GM19468 (cell line): ENCODE results near the gene NABP2.
A peak's percentile ranks its signal among the peaks of the same experiment; 100 is the strongest.

ENCODE experiments used
- ATAC-seq: cut with Tn5 transposase; IDR thresholded peaks from one replicate; pipeline ENCODE4 v1.9.1; 2021; ENCODE audit warnings: mild to moderate bottlenecking, moderate library complexity, moderate number of reproducible peaks; ENCODE audit not compliant: unreplicated experiment; ENCODE audit errors: extremely low read depth

The NABP2 gene

DNA sequence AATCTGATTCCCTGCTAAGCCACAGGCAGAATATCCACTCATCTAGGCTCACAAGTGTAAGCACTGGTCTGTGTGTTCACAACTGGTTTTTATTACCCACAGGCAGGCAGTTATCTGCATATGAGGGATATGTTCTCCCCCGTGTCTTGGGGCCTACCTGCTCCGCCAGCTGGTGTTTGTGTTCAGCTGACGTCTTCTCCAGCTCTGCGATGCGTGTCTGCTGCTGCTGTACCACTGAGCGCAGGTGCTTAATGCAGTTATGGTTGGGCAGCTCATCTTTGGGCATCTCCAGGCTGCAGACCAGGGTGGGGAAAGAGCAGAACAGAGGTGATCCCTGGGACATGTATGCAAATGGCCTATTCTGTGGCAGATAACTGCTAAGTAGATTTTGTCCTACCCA is 16.1 kb upstream of the NABP2 start:
- no peak for ATAC-seq

- ATAC-seq: no peak
Measured at GRCh38 chr12:56212361-56212760, 11.8 kb upstream of the NABP2 start.

DNA sequence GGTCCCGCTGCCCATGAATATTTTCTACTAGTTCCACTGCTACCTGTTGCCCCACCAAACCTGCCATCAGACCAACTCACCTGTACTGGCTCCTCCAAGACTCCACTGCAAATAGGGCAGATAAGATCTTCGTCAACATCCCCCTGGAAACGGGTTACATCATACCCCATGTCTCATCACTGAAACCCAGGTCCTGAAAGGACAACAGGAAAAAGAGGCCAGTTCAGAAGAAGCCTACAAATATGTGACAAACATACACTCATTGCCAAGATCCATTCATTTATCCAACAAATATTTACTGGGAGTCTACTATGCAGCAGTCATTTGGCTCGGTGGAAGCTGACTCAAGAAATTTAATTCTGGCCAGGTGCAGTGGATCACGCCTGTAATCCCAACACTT is 10.3 kb upstream of the NABP2 start:
- no peak for ATAC-seq

- ATAC-seq: no peak
Measured at GRCh38 chr12:56216461-56216860, 7.7 kb upstream of the NABP2 start.

GRCh38 chr12:56219840-56220239 is 4.3 kb upstream of the NABP2 start:
- ATAC-seq: no peak

DNA sequence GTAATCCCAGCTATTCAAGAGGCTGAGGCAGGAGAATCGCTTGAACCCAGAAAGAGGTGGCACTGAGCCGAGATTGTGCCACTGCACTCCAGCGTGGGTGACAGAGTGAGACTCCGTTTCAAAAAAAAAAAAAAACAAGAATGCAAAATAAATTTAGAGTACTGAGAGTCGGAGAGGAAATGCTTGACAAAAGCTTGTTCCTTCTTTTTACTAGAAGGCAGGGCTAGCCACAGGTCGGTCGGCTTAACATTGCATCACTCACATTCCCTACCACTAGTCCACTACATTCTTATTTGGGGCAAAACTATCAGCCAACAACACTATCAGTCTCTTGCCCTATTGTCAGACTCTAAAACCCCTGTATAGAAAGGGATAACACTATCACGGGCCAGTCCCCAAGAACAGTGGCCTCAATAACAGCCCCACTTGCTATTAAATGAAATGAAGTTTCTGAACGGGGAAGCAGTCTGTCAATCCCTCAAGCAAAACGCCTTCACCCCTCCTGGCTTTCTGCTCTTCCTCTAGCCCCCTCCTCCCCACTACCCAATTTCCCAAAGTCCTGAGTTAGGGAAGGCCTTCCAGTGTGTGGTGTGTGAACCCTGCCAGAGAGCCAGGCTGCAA is 3.4 kb upstream of the NABP2 start:
- ATAC-seq: no peak

DNA sequence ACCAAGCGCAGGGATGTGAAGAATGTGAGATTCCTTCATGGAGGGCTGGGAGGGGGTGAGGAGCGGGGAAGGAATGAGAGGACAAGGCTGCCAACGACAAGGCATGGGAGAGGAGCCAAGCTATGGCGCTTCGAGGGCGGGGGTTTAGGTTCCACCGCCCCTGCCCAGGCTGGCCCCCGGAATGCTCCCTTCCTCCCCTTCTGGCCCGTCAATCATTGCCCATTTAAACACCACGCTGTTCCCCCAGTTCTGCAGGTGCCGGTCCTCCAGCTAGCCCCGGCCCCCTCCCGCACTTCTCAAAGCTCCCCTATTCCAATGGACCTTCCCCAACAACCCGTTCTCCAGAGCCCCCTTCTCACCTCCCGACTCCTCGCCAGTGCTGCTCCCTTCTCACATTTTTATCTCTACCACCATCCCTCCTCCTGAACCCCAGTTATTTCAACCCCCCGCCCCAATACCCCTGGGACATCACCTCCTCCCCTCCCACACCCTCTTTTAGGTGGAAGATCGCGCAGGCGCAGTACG is 2.8 kb upstream of the NABP2 start:
- ATAC-seq: no peak

GRCh38 chr12:56221757-56222530 is 2.2 kb upstream of the NABP2 start, which contains the start of gene RNF41:
Gene RNF41 (minus strand): TSS chr12:56221922. CDS start chr12:56214047, 7,875 bp downstream.
- peak; percentile 69 for ATAC-seq

- ATAC-seq: no peak
Measured at GRCh38 chr12:56222531-56222895, 1.6 kb upstream of the NABP2 start.

- no peak for ATAC-seq
Measured at GRCh38 chr12:56223571-56224101, 506 bp upstream of the NABP2 start.

- ATAC-seq: no peak
Measured at GRCh38 chr12:56224954-56225353, 812 bp downstream of the NABP2 start.

DNA sequence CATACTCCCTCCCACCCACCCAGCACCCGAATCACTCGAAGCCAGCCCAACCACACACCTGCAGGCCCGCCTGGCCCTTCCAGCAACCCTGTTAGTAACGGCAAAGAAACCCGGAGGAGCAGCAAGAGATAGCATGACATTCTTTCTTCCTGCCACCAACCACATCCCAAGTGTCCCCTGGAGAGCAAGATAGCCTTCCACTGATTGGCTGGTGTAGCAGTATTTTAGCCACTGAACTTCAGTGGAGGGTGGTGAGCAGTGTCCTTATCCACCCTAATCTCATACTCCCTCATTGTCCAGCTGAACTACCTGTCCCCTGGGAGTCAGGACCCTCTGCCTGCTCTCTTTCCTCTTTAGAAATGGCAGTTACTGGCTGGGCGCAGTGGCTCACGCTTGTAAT is 4.9 kb downstream of the NABP2 start:
- no peak for ATAC-seq

GRCh38 chr12:56229916-56230431 is 5.8 kb downstream of the NABP2 start, which contains the start of gene SLC39A5:
Gene SLC39A5 (plus strand): TSS chr12:56230051. CDS start chr12:56231275, 1,224 bp downstream.
- no peak for ATAC-seq

- no peak for ATAC-seq
Measured at GRCh38 chr12:56230432-56231183, 6.5 kb downstream of the NABP2 start.

- no peak for ATAC-seq
Measured at GRCh38 chr12:56231184-56231582, 7.0 kb downstream of the NABP2 start.

DNA sequence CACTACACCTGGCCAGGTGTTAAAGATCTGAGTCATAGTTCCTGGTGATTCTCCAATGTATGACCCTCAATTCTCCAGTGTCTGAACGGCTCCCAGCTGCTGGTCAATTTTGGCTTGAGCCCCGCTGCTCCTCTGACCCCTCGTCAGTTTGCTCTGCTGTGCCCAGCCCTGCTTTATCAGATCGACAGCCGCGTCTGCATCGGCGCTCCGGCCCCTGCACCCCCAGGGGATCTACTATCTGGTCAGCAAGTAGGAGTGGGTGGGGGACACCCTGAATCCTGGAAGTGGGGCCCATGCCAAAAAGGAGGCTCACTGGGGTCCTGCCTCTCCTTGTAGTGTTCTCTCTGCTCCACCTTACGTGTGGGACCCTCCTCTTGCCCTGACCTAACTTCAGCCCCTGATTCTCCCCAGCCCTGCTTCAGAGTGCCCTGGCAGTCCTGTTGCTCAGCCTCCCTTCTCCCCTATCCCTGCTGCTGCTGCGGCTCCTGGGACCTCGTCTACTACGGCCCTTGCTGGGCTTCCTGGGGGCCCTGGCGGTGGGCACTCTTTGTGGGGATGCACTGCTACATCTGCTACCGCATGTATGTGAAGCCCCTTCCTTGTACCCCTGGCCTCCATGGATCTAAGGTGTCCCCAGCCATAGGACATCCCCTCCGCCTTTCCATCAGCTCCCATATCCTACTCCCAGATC is 10.7 kb downstream of the NABP2 start:
- no peak for ATAC-seq

DNA sequence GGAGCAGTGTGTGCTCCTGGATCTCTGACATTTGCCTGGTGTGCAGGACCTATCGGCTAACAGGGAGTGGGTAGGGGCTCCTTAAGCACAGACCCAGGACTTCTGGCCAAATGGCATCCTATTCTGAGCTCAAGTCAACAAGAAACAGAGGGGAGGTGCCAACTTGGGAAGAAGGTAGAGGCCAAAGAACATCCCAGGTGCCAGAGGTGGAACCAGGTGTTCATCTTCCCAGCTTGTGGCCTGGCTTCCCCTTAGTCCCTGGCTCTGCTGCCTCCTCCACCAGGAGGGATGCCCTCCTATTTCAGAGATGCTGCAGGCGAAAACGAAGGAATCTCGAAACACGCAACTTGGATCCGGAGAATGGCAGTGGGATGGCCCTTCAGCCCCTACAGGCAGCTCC is 11.9 kb downstream of the NABP2 start:
- no peak for ATAC-seq

DNA sequence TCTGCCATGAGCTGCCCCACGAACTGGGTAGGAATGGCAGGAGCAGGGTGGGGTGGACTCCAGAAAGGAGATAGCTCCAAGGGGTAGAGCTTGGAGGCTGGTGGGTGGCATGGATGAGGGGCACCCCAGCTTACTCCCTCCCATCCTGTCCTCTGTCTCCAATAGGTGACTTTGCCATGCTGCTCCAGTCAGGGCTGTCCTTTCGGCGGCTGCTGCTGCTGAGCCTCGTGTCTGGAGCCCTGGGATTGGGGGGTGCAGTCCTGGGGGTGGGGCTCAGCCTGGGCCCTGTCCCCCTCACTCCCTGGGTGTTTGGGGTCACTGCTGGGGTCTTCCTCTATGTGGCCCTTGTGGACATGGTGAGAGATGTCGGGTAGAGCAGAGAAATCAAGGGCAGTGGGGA is 12.8 kb downstream of the NABP2 start:
- ATAC-seq: no peak

- ATAC-seq: no peak
Measured at GRCh38 chr12:56237552-56237951, 13.4 kb downstream of the NABP2 start.
